Neural cell (in vitro differentiated cells): Measurements from ENCODE around the gene ZNF681. TPM values are rescaled to one million over a fixed set of nuclear protein-coding genes. Genes with fewer than 3 reads are reported as not detected.

Experiments
- H2AFZ ChIP-seq: fragments of 200-600, 300-800 bp; sonication (generic), shearing (Covaris generic); 2 replicates; pipeline ENCODE4 v1.6.0; 2014; ENCODE audit warnings: low read depth, mild to moderate bottlenecking, antibody characterized with exemption, low read length, moderate library complexity
- H3F3A ChIP-seq: fragments of 200-600 bp; shearing (Covaris generic); 2 replicates; pipeline ENCODE4 v1.6.1; 2016; ENCODE audit warnings: mild to moderate bottlenecking, moderate library complexity, mixed read lengths, antibody characterized with exemption, low read length; ENCODE audit not compliant: insufficient read depth, poor library complexity, severe bottlenecking
- H3K27ac ChIP-seq: fragments of 200-600, 300-800 bp; sonication (generic), shearing (Covaris generic); 2 replicates; pipeline ENCODE4 v1.5.1; 2014; ENCODE audit warnings: mild to moderate bottlenecking, low read length, moderate library complexity
- H3K27me3 ChIP-seq: fragments of 300-800, 200-600 bp; sonication (generic), shearing (Covaris generic); 2 replicates; pipeline ENCODE4 v1.6.0; 2014; ENCODE audit warnings: mild to moderate bottlenecking, low read depth, low read length, moderate library complexity; ENCODE audit not compliant: insufficient read depth
- H3K36me3 ChIP-seq: fragments of 300-800, 200-600 bp; sonication (generic), shearing (Covaris generic); 2 replicates; pipeline ENCODE4 v1.5.1; 2014; ENCODE audit warnings: mild to moderate bottlenecking, antibody characterized with exemption, low read length, moderate library complexity; ENCODE audit not compliant: insufficient read depth
- H3K4me2 ChIP-seq: fragments of 300-800, 200-600 bp; sonication (generic), shearing (Covaris generic); 2 replicates; pipeline ENCODE4 v1.6.0; 2014; ENCODE audit warnings: mild to moderate bottlenecking, low read length
- H3K4me3 ChIP-seq: fragments of 300-800, 200-600 bp; sonication (generic), shearing (Covaris generic); 2 replicates; pipeline ENCODE4 v1.5.1; 2014; ENCODE audit warnings: mild to moderate bottlenecking, low read length, moderate library complexity
- H3K79me2 ChIP-seq: fragments of 200-600 bp; shearing (Covaris generic); replicated peaks from 2 replicates; pipeline ENCODE4 v1.6.0; 2014; ENCODE audit warnings: mild to moderate bottlenecking, low read length, moderate library complexity; ENCODE audit not compliant: insufficient read depth
- H3K9ac ChIP-seq: fragments of 300-800, 200-600 bp; sonication (generic), shearing (Covaris generic); 2 replicates; pipeline ENCODE4 v1.6.1; 2016; ENCODE audit warnings: mild to moderate bottlenecking, low read length, mixed read lengths
- H3K9me2 ChIP-seq: fragments of 200-600 bp; shearing (Covaris generic); 2 replicates; pipeline ENCODE4 v1.6.1; 2016; ENCODE audit warnings: mild to moderate bottlenecking, low read length, mixed read lengths; ENCODE audit not compliant: insufficient read depth
- H3K9me3 ChIP-seq: fragments of 200-600, 300-800 bp; sonication (generic), shearing (Covaris generic); 2 replicates; pipeline ENCODE4 v1.6.1; 2016; ENCODE audit warnings: mild to moderate bottlenecking, mixed run types, low read length, moderate library complexity, mixed read lengths
- H4K20me1 ChIP-seq: fragments of 200-600 bp; shearing (Covaris generic); 2 replicates; pipeline ENCODE4 v1.6.1; 2016; ENCODE audit warnings: mild to moderate bottlenecking, mixed run types; ENCODE audit not compliant: insufficient read depth
- CTCF ChIP-seq: fragments of 450-650 bp; IDR thresholded peaks from 2 replicates; pipeline ENCODE4 v1.5.1; 2014; ENCODE audit warnings: antibody characterized with exemption, mild to moderate bottlenecking, moderate library complexity; ENCODE audit not compliant: poor library complexity, severe bottlenecking
- EP300 ChIP-seq: fragments of 450-650 bp; conservative IDR thresholded peaks from 2 replicates; pipeline ENCODE4 v1.6.1; 2014; ENCODE audit warnings: antibody characterized with exemption, mild to moderate bottlenecking, moderate library complexity; ENCODE audit not compliant: poor library complexity, severe bottlenecking
- EZH2 ChIP-seq: fragments of 200-600, 300-800 bp; shearing (Covaris generic), sonication (generic); IDR thresholded peaks from 2 replicates; pipeline ENCODE4 v1.6.1; 2014; ENCODE audit warnings: antibody characterized with exemption, low read length, borderline replicate concordance, mild to moderate bottlenecking; ENCODE audit not compliant: insufficient read depth, poor library complexity, severe bottlenecking
- MXI1 ChIP-seq: fragments of 450-650 bp; conservative IDR thresholded peaks from 2 replicates; pipeline ENCODE4 v1.6.1; 2014; ENCODE audit warnings: antibody characterized with exemption, mild to moderate bottlenecking; ENCODE audit not compliant: poor library complexity, severe bottlenecking
- POLR2AphosphoS5 ChIP-seq: IDR thresholded peaks from 2 replicates; pipeline ENCODE4 v1.6.1; 2012
- RAD21 ChIP-seq: fragments of 450-650 bp; conservative IDR thresholded peaks from 2 replicates; pipeline ENCODE4 v1.6.1; 2014; ENCODE audit warnings: antibody characterized with exemption, mild to moderate bottlenecking, moderate library complexity
- REST ChIP-seq: IDR thresholded peaks from 2 replicates; pipeline ENCODE4 v1.6.1; 2012; ENCODE audit warnings: borderline replicate concordance
- SMC3 ChIP-seq: fragments of 450-650 bp; conservative IDR thresholded peaks from 2 replicates; pipeline ENCODE4 v1.6.1; 2014; ENCODE audit warnings: antibody characterized with exemption, mild to moderate bottlenecking, moderate library complexity; ENCODE audit not compliant: poor library complexity
- TAF1 ChIP-seq: IDR thresholded peaks from 2 replicates; pipeline ENCODE4 v1.6.1; 2012; ENCODE audit warnings: low read depth
- polyA plus RNA-seq: library from polyadenylated mRNA; depleted of rRNA; stranded (reverse); fragments of >200 nt; gene quantifications from 2 replicates; pipeline ENCODE4 v1.2.3, GENCODE V29; 2014

The ZNF681 gene
- polyA plus RNA-seq, 1 donor from 2014 or later = 3.2 TPM

GRCh38 chr19:23784274-23784673 lies 25.6 kb upstream of the ZNF681 start:
- H3K9ac ChIP-seq = no peak overlapping the region
- H3K27me3 ChIP-seq = no peaks in the 10 kb centered on the region
- H4K20me1 ChIP-seq = no peaks in the 10 kb centered on the region
- no peak overlapping the region for H3K4me3 ChIP-seq
- no peak for TF ChIP-seq TAF1
- TF ChIP-seq SMC3 = no peak
- no peaks in the 10 kb centered on the region for H3F3A ChIP-seq
- no peak overlapping the region for H3K27ac ChIP-seq
- no peak overlapping the region for H2AFZ ChIP-seq
- peaks cover 3% of the 10 kb centered on the region for H3K9me3 ChIP-seq
- H3K36me3 ChIP-seq = no peaks in the 10 kb centered on the region
- H3K9me2 ChIP-seq = no peaks in the 10 kb centered on the region
- no peak overlapping the region for H3K4me2 ChIP-seq
- H3K79me2 ChIP-seq = no peaks in the 10 kb centered on the region

GRCh38 chr19:23783636-23784035 lies 24.9 kb upstream of the ZNF681 start:
- Histone ChIP-seq H3K9me2 (no peaks in the 10 kb centered on the region), H3K4me2 (no peak overlapping the region), H2AFZ (no peak overlapping the region), H3F3A (no peaks in the 10 kb centered on the region), H4K20me1 (no peaks in the 10 kb centered on the region), H3K79me2 (no peaks in the 10 kb centered on the region), H3K4me3 (no peak overlapping the region), H3K9ac (no peak overlapping the region), H3K27ac (no peak overlapping the region), H3K27me3 (no peaks in the 10 kb centered on the region), H3K36me3 (no peaks in the 10 kb centered on the region), H3K9me3 (peaks cover 3% of the 10 kb centered on the region)
- TF ChIP-seq POLR2AphosphoS5 (no peak), SMC3 (no peak), EZH2 (no peak), EP300 (no peak), CTCF (no peak), TAF1 (no peak), RAD21 (no peak), REST (no peak), MXI1 (no peak)

- no peaks in the 10 kb centered on the region for H3K36me3 ChIP-seq
- TF ChIP-seq MXI1 = no peak
- TF ChIP-seq TAF1 = no peak
- no peak for TF ChIP-seq RAD21
- no peak for TF ChIP-seq EP300
- TF ChIP-seq REST = no peak
- no peak for TF ChIP-seq SMC3
- TF ChIP-seq POLR2AphosphoS5 = no peak
- TF ChIP-seq EZH2 = no peak
- TF ChIP-seq CTCF = no peak
- H4K20me1 ChIP-seq = no peaks in the 10 kb centered on the region
These were observed 21.0 kb upstream of the ZNF681 start for GRCh38 chr19:23779645-23780044.

More at GRCh38 chr19:23779645-23780044, 21.0 kb upstream of the ZNF681 start:
- H3K27me3 ChIP-seq = no peaks in the 10 kb centered on the region
- no peak overlapping the region for H3K4me3 ChIP-seq
- no peaks in the 10 kb centered on the region for H3K9me2 ChIP-seq
- no peak overlapping the region for H2AFZ ChIP-seq
- no peaks in the 10 kb centered on the region for H3F3A ChIP-seq
- no peak overlapping the region for H3K4me2 ChIP-seq
- no peak overlapping the region for H3K27ac ChIP-seq
- no peaks in the 10 kb centered on the region for H3K79me2 ChIP-seq
- peaks cover 3% of the 10 kb centered on the region for H3K9me3 ChIP-seq
- H3K9ac ChIP-seq = no peak overlapping the region
